ENCODE measurements around the gene IMPDH1. TPM values are rescaled to one million over a fixed set of nuclear protein-coding genes. Genes with fewer than 3 reads are reported as not detected.

The IMPDH1 gene
- total and polyA plus RNA-seq, 10 of the 15 experiments (the other 5 are each of a cell fraction or from before 2014, with no cell fraction given) = 0.50 to 61.3 (median 41.8) TPM

DNA sequence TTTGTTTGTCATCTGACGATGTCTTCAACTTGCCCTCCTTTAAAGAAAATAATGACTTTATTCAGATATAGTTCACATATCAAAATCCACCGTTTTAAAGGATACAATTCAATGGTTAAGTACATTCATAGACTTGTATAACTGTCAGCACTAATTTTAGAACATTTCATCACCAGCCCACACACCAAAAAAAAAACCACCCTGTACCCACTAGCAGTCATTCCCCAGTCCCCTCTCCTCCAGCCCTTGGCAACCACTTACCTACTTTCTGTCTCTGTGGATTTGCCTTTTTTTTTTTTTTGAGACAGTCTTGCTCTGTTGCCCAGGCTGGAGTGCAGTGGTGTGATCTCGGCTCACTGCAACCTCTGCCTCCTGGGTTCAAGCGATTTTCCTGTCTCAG is 40.6 kb upstream of the IMPDH1 start (continued):
- no peak for TF ChIP-seq PML (IDR thresholded peaks at IDR 0.05; ENCODE audit: low read length)
- no peak for TF ChIP-seq MYC (IDR thresholded peaks at IDR 0.05; ENCODE audit: insufficient read depth, insufficient read length, insufficient replicate concordance, low read length, severe bottlenecking)
- TF ChIP-seq SIN3A (IDR thresholded peaks at IDR 0.05; ENCODE audit: low read depth, low read length) = no peak
- TF ChIP-seq ZBTB33 (IDR thresholded peaks at IDR 0.05) = no peak
- TF ChIP-seq ZNF687 (IDR thresholded peaks at IDR 0.05) = no peak
- 0 out of 2 replicates have a peak, but pooled peaks have one; percentile 68 for TF ChIP-seq NBN (IDR thresholded peaks at IDR 0.05)
- TF ChIP-seq TBL1XR1 (IDR thresholded peaks at IDR 0.05; ENCODE audit: low read depth, low read length) = no peak
- TF ChIP-seq STAT3 (IDR thresholded peaks at IDR 0.05; ENCODE audit: low read depth, low read length) = no peak
- TF ChIP-seq NKRF (conservative IDR thresholded peaks at IDR 0.05) = no peak
- no peak for TF ChIP-seq EGR1 (IDR thresholded peaks at IDR 0.05; ENCODE audit: borderline replicate concordance in 1 of 2, low read depth in 2 of 2, low read length in 2 of 2)
- TF ChIP-seq CBX3 (IDR thresholded peaks at IDR 0.05; ENCODE audit: borderline replicate concordance, low read depth) = no peak
- no peak for TF ChIP-seq GABPA (IDR thresholded peaks at IDR 0.05; ENCODE audit: low read depth)
- TF ChIP-seq RUNX3 (IDR thresholded peaks at IDR 0.05; ENCODE audit: low read length) = peak; percentile 43; the same call in 1 of the 2 replicates
- no peak for TF ChIP-seq RBBP5 (conservative IDR thresholded peaks at IDR 0.05)
- peak; percentile 57 for TF ChIP-seq ZNF384 (IDR thresholded peaks at IDR 0.05; ENCODE audit: borderline replicate concordance, low read depth, low read length)
- TF ChIP-seq SUZ12 (IDR thresholded peaks at IDR 0.05; ENCODE audit: unreplicated experiment) = no peak
- TF ChIP-seq, protein P1, sequence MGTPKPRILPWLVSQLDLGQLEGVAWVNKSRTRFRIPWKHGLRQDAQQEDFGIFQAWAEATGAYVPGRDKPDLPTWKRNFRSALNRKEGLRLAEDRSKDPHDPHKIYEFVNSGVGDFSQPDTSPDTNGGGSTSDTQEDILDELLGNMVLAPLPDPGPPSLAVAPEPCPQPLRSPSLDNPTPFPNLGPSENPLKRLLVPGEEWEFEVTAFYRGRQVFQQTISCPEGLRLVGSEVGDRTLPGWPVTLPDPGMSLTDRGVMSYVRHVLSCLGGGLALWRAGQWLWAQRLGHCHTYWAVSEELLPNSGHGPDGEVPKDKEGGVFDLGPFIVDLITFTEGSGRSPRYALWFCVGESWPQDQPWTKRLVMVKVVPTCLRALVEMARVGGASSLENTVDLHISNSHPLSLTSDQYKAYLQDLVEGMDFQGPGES (IDR thresholded peaks at IDR 0.05) = no peak
- no peak for TF ChIP-seq IKZF1 (conservative IDR thresholded peaks at IDR 0.05)
- no peak for TF ChIP-seq TCF12 (IDR thresholded peaks at IDR 0.05; ENCODE audit: low read depth, low read length)
- no peak for TF ChIP-seq ZNF24 (IDR thresholded peaks at IDR 0.05)
- TF ChIP-seq ZZZ3 (IDR thresholded peaks at IDR 0.05; ENCODE audit: control insufficient read depth, insufficient read length, low read depth) = no peak
- TF ChIP-seq JUND (IDR thresholded peaks at IDR 0.05; ENCODE audit: low read depth, low read length) = no peak
- TF ChIP-seq POU2F2 (IDR thresholded peaks at IDR 0.05; ENCODE audit: borderline replicate concordance, low read depth, low read length) = no peak
- TF ChIP-seq SUPT20H (IDR thresholded peaks at IDR 0.05; ENCODE audit: borderline replicate concordance, control insufficient read depth, low read depth, low read length) = no peak
- TF ChIP-seq IRF4 (IDR thresholded peaks at IDR 0.05; ENCODE audit: low read depth, low read length) = no peak

Measured in GM12878 (cell line).